Nephron (organoid): ENCODE data around the gene E2F1.
"Not testable (repeated sequence)": the region's sequence is repeated elsewhere in the genome, so short reads cannot be mapped to it uniquely, and the experiment has no call there.

Experiments
- H3K27ac Mint-ChIP-seq, 3 experiments: 2 replicates each; pipeline ENCODE4 v1.8.0; 2020; ENCODE audit warnings: mixed read lengths in 3 of 3, mild to moderate bottlenecking in 2 of 3, moderate library complexity in 1 of 3
- H3K27me3 Mint-ChIP-seq: 2 replicates; pipeline ENCODE4 v1.8.0; 2021; ENCODE audit warnings: low read depth, mild to moderate bottlenecking, moderate library complexity, mixed read lengths
- H3K36me3 Mint-ChIP-seq: 2 replicates; pipeline ENCODE4 v1.8.0; 2020; ENCODE audit warnings: low read depth, mixed read lengths
- H3K4me1 Mint-ChIP-seq: 2 replicates; pipeline ENCODE4 v1.8.0; 2020; ENCODE audit warnings: mixed read lengths
- H3K4me3 Mint-ChIP-seq, 3 experiments: 2 replicates each; pipeline ENCODE4 v1.8.0; 2020; ENCODE audit warnings: mild to moderate bottlenecking in 3 of 3, mixed read lengths in 3 of 3, moderate library complexity in 2 of 3
- H3K9me3 Mint-ChIP-seq: 2 replicates; pipeline ENCODE4 v1.8.0; 2020; ENCODE audit warnings: mixed read lengths
- CTCF ChIP-seq, 3 experiments: fragments of 200-600 bp; sonication (generic); IDR thresholded peaks; one replicate each; pipeline ENCODE4 v1.5.0; 2021; ENCODE audit warnings: antibody characterized with exemption in 3 of 3; ENCODE audit not compliant: unreplicated experiment in 3 of 3

E2F1 gene

GRCh38 chr20:33707668-33708067 lies 21.5 kb upstream of the E2F1 start:
- no peaks in the 10 kb centered on the region for H3K36me3 Mint-ChIP-seq
- H3K4me3 Mint-ChIP-seq = no peak overlapping the region
- peaks cover 3% of the 10 kb centered on the region for H3K27me3 Mint-ChIP-seq
- H3K27ac Mint-ChIP-seq = no peak overlapping the region
- no peaks in the 10 kb centered on the region for H3K9me3 Mint-ChIP-seq
- H3K4me1 Mint-ChIP-seq = peaks cover 5% of the 10 kb centered on the region
- no peak for TF ChIP-seq CTCF (IDR thresholded peaks at IDR 0.05; ENCODE audit: unreplicated experiment in 3 of 3)

- Mint-ChIP-seq H3K36me3 (no peaks in the 10 kb centered on the region), H3K9me3 (peaks cover 4% of the 10 kb centered on the region), H3K4me3 (no peak overlapping the region), H3K4me1 (peaks cover 5% of the 10 kb centered on the region), H3K27ac (no peak overlapping the region), H3K27me3 (peaks cover 3% of the 10 kb centered on the region)
- TF ChIP-seq CTCF (IDR thresholded peaks at IDR 0.05; ENCODE audit: unreplicated experiment in 3 of 3) = no peak
Observed at GRCh38 chr20:33704197-33704924, 18.2 kb upstream of the E2F1 start.

GRCh38 chr20:33703498-33704137 lies 17.4 kb upstream of the E2F1 start:
- Mint-ChIP-seq H3K9me3 (peaks cover 4% of the 10 kb centered on the region), H3K4me1 (peaks cover 5% of the 10 kb centered on the region), H3K27ac (no peak overlapping the region), H3K4me3 (no peak overlapping the region), H3K36me3 (no peaks in the 10 kb centered on the region), H3K27me3 (peaks cover 3% of the 10 kb centered on the region)
- TF ChIP-seq CTCF (IDR thresholded peaks at IDR 0.05; ENCODE audit: unreplicated experiment in 3 of 3) = no peak

- peaks cover 6% of the 10 kb centered on the region for H3K27me3 Mint-ChIP-seq
- no peak overlapping the region for H3K27ac Mint-ChIP-seq
- no peaks in the 10 kb centered on the region for H3K36me3 Mint-ChIP-seq
- peaks cover 7% of the 10 kb centered on the region for H3K9me3 Mint-ChIP-seq
- peaks cover 5% of the 10 kb centered on the region for H3K4me1 Mint-ChIP-seq
- no peak overlapping the region for H3K4me3 Mint-ChIP-seq
- TF ChIP-seq CTCF (IDR thresholded peaks at IDR 0.05; ENCODE audit: unreplicated experiment in 3 of 3) = no peak
Observed at GRCh38 chr20:33702861-33703260, 16.7 kb upstream of the E2F1 start.

- H3K9me3 Mint-ChIP-seq = peaks cover 13% of the 10 kb centered on the region
- no peak for TF ChIP-seq CTCF (IDR thresholded peaks at IDR 0.05; ENCODE audit: unreplicated experiment in 3 of 3)
- no peak overlapping the region for H3K4me3 Mint-ChIP-seq
- peaks cover 4% of the 10 kb centered on the region for H3K36me3 Mint-ChIP-seq
- no peak overlapping the region for H3K27ac Mint-ChIP-seq
- peaks cover 12% of the 10 kb centered on the region for H3K4me1 Mint-ChIP-seq
- peaks cover 3% of the 10 kb centered on the region for H3K27me3 Mint-ChIP-seq
Observed at GRCh38 chr20:33701629-33702450, 15.7 kb upstream of the E2F1 start.

- Mint-ChIP-seq H3K4me1 (peaks cover 14% of the 10 kb centered on the region), H3K9me3 (peaks cover 13% of the 10 kb centered on the region)
- not testable (repeated sequence) for H3K27ac Mint-ChIP-seq, H3K4me3 Mint-ChIP-seq, H3K36me3 Mint-ChIP-seq, H3K27me3 Mint-ChIP-seq
Observed at GRCh38 chr20:33700696-33701441, 14.7 kb upstream of the E2F1 start.

- H3K4me1 Mint-ChIP-seq = peaks cover 22% of the 10 kb centered on the region
- peaks cover 13% of the 10 kb centered on the region for H3K9me3 Mint-ChIP-seq
- not testable (repeated sequence) for H3K27ac Mint-ChIP-seq, H3K4me3 Mint-ChIP-seq, H3K36me3 Mint-ChIP-seq, H3K27me3 Mint-ChIP-seq
Observed at GRCh38 chr20:33698966-33699365, 12.8 kb upstream of the E2F1 start.
